MM.1S (cell line): Measurements from ENCODE around the gene PLXND1.

Source experiments
- EZH2 ChIP-seq: fragments of 300-600 bp; sonication (generic); optimal IDR thresholded peaks from 2 replicates; pipeline ENCODE3; 2017; ENCODE audit warnings: low read depth, mild to moderate bottlenecking, antibody characterized with exemption, low read length, mixed read lengths
- EZH2phosphoT487 ChIP-seq: fragments of 300-600 bp; sonication (generic); IDR thresholded peaks from 2 replicates; pipeline ENCODE4 v1.6.1; 2018; ENCODE audit warnings: antibody characterized with exemption, low read length
- TF ChIP-seq, protein P1 (sequence below): fragments of 300-600 bp; sonication (generic); IDR thresholded peaks from 2 replicates; pipeline ENCODE4 v1.5.1; 2016; ENCODE audit warnings: antibody characterized with exemption, low read length, mixed read lengths

DNA sequence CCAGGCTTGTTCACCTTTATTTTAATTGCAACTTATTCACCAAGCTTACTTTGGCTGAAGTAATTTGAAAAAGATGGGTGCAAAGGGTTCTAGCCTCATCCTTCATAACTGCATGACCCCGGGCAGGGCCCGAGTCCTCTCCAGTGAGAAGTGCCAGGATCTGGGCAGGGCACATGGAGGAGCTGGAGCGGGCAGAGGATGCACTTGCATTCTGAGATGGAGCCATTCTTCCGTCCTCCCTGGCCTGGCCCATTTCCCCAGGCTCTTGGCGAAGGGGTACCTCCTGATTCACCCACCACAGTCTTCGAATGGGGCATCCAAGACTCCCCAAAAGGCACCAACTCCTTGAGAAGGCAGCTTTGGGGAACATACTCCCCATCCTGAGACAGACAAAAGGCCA lies 22.5 kb upstream of the PLXND1 start:
- TF ChIP-seq, protein P1, sequence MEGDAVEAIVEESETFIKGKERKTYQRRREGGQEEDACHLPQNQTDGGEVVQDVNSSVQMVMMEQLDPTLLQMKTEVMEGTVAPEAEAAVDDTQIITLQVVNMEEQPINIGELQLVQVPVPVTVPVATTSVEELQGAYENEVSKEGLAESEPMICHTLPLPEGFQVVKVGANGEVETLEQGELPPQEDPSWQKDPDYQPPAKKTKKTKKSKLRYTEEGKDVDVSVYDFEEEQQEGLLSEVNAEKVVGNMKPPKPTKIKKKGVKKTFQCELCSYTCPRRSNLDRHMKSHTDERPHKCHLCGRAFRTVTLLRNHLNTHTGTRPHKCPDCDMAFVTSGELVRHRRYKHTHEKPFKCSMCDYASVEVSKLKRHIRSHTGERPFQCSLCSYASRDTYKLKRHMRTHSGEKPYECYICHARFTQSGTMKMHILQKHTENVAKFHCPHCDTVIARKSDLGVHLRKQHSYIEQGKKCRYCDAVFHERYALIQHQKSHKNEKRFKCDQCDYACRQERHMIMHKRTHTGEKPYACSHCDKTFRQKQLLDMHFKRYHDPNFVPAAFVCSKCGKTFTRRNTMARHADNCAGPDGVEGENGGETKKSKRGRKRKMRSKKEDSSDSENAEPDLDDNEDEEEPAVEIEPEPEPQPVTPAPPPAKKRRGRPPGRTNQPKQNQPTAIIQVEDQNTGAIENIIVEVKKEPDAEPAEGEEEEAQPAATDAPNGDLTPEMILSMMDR: no peak
- no peak for TF ChIP-seq EZH2phosphoT487
- no peak for TF ChIP-seq EZH2
